Activated CD4-positive, alpha-beta T cell treated with anti-CD3 and anti-CD28 coated beads for 36 hours (primary cell): Measurements from ENCODE around the gene SERGEF. TPM values are rescaled to one million over a fixed set of nuclear protein-coding genes. Genes with fewer than 3 reads are reported as not detected.

Source experiments
- ATAC-seq: fragments of 200-7000 bp; cut with Tn5 transposase; one replicate; pipeline ENCODE4 v1.10.0; 2021; ENCODE audit warnings: mild to moderate bottlenecking, moderate library complexity
- CTCF ChIA-PET: fragments of 350-600 bp; sonication (Branson Sonifier 250); formaldehyde crosslinking; loops from one replicate; lab custom pipeline; 2021; ENCODE audit warnings: antibody characterized with exemption; lab: Charles Lee
- POLR2A ChIA-PET: fragments of 350-600 bp; sonication (Branson Sonifier 250); formaldehyde crosslinking; loops from one replicate; lab custom pipeline; 2021; ENCODE audit warnings: antibody characterized with exemption, inconsistent platforms; lab: Charles Lee
- DNase-seq: peaks from one replicate; pipeline ENCODE4 v3.0.0-alpha.2; 2020
- H3K27ac Mint-ChIP-seq: one replicate; pipeline ENCODE4 v1.8.0; 2021; ENCODE audit warnings: mixed read lengths
- H3K27me3 Mint-ChIP-seq: one replicate; pipeline ENCODE4 v1.8.0; 2021; ENCODE audit warnings: mixed read lengths
- H3K36me3 Mint-ChIP-seq: one replicate; pipeline ENCODE4 v1.8.0; 2021; ENCODE audit warnings: low read depth, mixed read lengths
- H3K4me1 Mint-ChIP-seq: one replicate; pipeline ENCODE4 v1.8.0; 2021; ENCODE audit warnings: mixed read lengths
- H3K4me3 Mint-ChIP-seq: one replicate; pipeline ENCODE4 v1.8.0; 2021; ENCODE audit warnings: mild to moderate bottlenecking, moderate library complexity, mixed read lengths
- H3K9me3 Mint-ChIP-seq: one replicate; pipeline ENCODE4 v1.8.0; 2021; ENCODE audit warnings: low read depth, mixed read lengths
- intact Hi-C, 2 experiments: fragments of 100-400 bp; cut with DNase I in 1 of 2; cut with micrococcal nuclease in 1 of 2; formaldehyde crosslinking; loops; one replicate each; pipeline versions ENCODE4 v1.14.2 to v1.15.1; 2022 to 2024; cut with DNase I, micrococcal nuclease
- total RNA-seq, 2 experiments: library from RNA; stranded (reverse); gene quantifications; one replicate each; pipeline ENCODE4 v1.2.3, GENCODE V29; 2021

The SERGEF gene
- total RNA-seq, 2 experiments from 2014 or later, result 47.5 to 57.5 TPM

GRCh38 chr11:17752144-17752543 is 260.7 kb downstream of the SERGEF start:
- H3K27me3 Mint-ChIP-seq, result peaks cover 7% of the 10 kb centered on the region
- no peak overlapping the region for H3K4me3 Mint-ChIP-seq
- intact Hi-C loops, result no loop called here
- H3K27ac Mint-ChIP-seq, result no peak overlapping the region
- H3K4me1 Mint-ChIP-seq, result no peaks in the 10 kb centered on the region
- H3K36me3 Mint-ChIP-seq, result no peaks in the 10 kb centered on the region
- CTCF ChIA-PET, result interaction anchor here (0.8 to 1.4 kb wide), 4 partner anchors 21 to 226 kb away, joined by 3 to 4 read pairs (median 3); no protein-coding TSS in a partner anchor
- ATAC-seq (no peak), DNase-seq (no peak)
- POLR2A ChIA-PET, result no interaction called here
- no peaks in the 10 kb centered on the region for H3K9me3 Mint-ChIP-seq

- Mint-ChIP-seq H3K4me1 (no peaks in the 10 kb centered on the region), H3K36me3 (no peaks in the 10 kb centered on the region), H3K27me3 (peaks cover 7% of the 10 kb centered on the region), H3K4me3 (no peak overlapping the region), H3K27ac (no peak overlapping the region), H3K9me3 (no peaks in the 10 kb centered on the region)
- DNase-seq (no peak), ATAC-seq (no peak)
- POLR2A ChIA-PET, result no interaction called here
- CTCF ChIA-PET, result interaction anchor here (0.8 to 1.0 kb wide), 3 partner anchors 72 to 227 kb away, joined by 3 read pairs; no protein-coding TSS in a partner anchor
- intact Hi-C loops, result no loop called here
Measured at GRCh38 chr11:17751558-17751957, 261.3 kb downstream of the SERGEF start.

GRCh38 chr11:17750801-17751165 is 262.1 kb downstream of the SERGEF start:
- Mint-ChIP-seq H3K27me3 (peaks cover 10% of the 10 kb centered on the region), H3K4me3 (no peak overlapping the region), H3K27ac (no peak overlapping the region), H3K9me3 (no peaks in the 10 kb centered on the region), H3K36me3 (no peaks in the 10 kb centered on the region), H3K4me1 (no peaks in the 10 kb centered on the region)
- no peak for DNase-seq
- POLR2A ChIA-PET, result no interaction called here
- ATAC-seq, result no peak
- intact Hi-C loops, result no loop called here
- CTCF ChIA-PET, result no interaction called here

- ATAC-seq, result no peak
- Mint-ChIP-seq H3K4me1 (no peaks in the 10 kb centered on the region), H3K9me3 (no peaks in the 10 kb centered on the region), H3K27ac (no peak overlapping the region), H3K36me3 (no peaks in the 10 kb centered on the region), H3K27me3 (peaks cover 7% of the 10 kb centered on the region), H3K4me3 (no peak overlapping the region)
- ChIA-PET CTCF (no interaction called here), POLR2A (no interaction called here)
- no peak for DNase-seq
- intact Hi-C loops, result no loop called here
Measured at GRCh38 chr11:17750013-17750800, 262.6 kb downstream of the SERGEF start.

GRCh38 chr11:17748761-17749721 is 263.8 kb downstream of the SERGEF start:
- no peak overlapping the region for H3K27ac Mint-ChIP-seq
- no peaks in the 10 kb centered on the region for H3K4me1 Mint-ChIP-seq
- H3K36me3 Mint-ChIP-seq, result no peaks in the 10 kb centered on the region
- DNase-seq (no peak), ATAC-seq (no peak)
- peaks cover 7% of the 10 kb centered on the region for H3K27me3 Mint-ChIP-seq
- H3K4me3 Mint-ChIP-seq, result no peak overlapping the region
- ChIA-PET POLR2A (no interaction called here), CTCF (no interaction called here)
- intact Hi-C loops, result no loop called here
- H3K9me3 Mint-ChIP-seq, result no peaks in the 10 kb centered on the region

- H3K4me3 Mint-ChIP-seq, result no peak overlapping the region
- H3K9me3 Mint-ChIP-seq, result no peaks in the 10 kb centered on the region
- ChIA-PET POLR2A (no interaction called here), CTCF (no interaction called here)
- ATAC-seq, result no peak
- peaks cover 7% of the 10 kb centered on the region for H3K27me3 Mint-ChIP-seq
- no peaks in the 10 kb centered on the region for H3K4me1 Mint-ChIP-seq
- H3K27ac Mint-ChIP-seq, result no peak overlapping the region
- no peaks in the 10 kb centered on the region for H3K36me3 Mint-ChIP-seq
- intact Hi-C loops, result no loop called here
- DNase-seq, result no peak
Measured at GRCh38 chr11:17748044-17748443, 264.8 kb downstream of the SERGEF start.

GRCh38 chr11:17747131-17747955 is 265.5 kb downstream of the SERGEF start:
- no peak for DNase-seq
- ChIA-PET POLR2A (no interaction called here), CTCF (interaction anchor here (0.6 kb wide), 2 partner anchors 89 to 465 kb away, joined by 3 read pairs; no protein-coding TSS in a partner anchor)
- intact Hi-C loops, result no loop called here
- Mint-ChIP-seq H3K27me3 (peaks cover 7% of the 10 kb centered on the region), H3K36me3 (no peaks in the 10 kb centered on the region), H3K9me3 (no peaks in the 10 kb centered on the region), H3K4me3 (no peak overlapping the region), H3K4me1 (no peaks in the 10 kb centered on the region), H3K27ac (no peak overlapping the region)
- no peak for ATAC-seq

- Mint-ChIP-seq H3K9me3 (no peaks in the 10 kb centered on the region), H3K27me3 (peaks cover 4% of the 10 kb centered on the region), H3K4me3 (no peak overlapping the region), H3K36me3 (no peaks in the 10 kb centered on the region), H3K27ac (no peak overlapping the region), H3K4me1 (no peaks in the 10 kb centered on the region)
- CTCF ChIA-PET, result interaction anchor here (0.6 kb wide), 1 partner anchor 37 kb away, joined by 4 read pairs; no protein-coding TSS in a partner anchor
- DNase-seq (no peak), ATAC-seq (no peak)
- intact Hi-C loops, result no loop called here
- POLR2A ChIA-PET, result no interaction called here
Measured at GRCh38 chr11:17746096-17746495, 266.8 kb downstream of the SERGEF start.

- Mint-ChIP-seq H3K36me3 (no peaks in the 10 kb centered on the region), H3K27me3 (peaks cover 6% of the 10 kb centered on the region), H3K9me3 (no peaks in the 10 kb centered on the region), H3K4me3 (no peak overlapping the region), H3K4me1 (no peaks in the 10 kb centered on the region), H3K27ac (no peak overlapping the region)
- CTCF ChIA-PET, result no interaction called here
- no peak for DNase-seq
- intact Hi-C loops, result no loop called here
- POLR2A ChIA-PET, result no interaction called here
- ATAC-seq, result no peak
Measured at GRCh38 chr11:17745023-17745772, 267.6 kb downstream of the SERGEF start.

- Mint-ChIP-seq H3K36me3 (no peaks in the 10 kb centered on the region), H3K4me3 (no peak overlapping the region), H3K27me3 (peaks cover 7% of the 10 kb centered on the region), H3K4me1 (no peaks in the 10 kb centered on the region), H3K27ac (no peak overlapping the region), H3K9me3 (no peaks in the 10 kb centered on the region)
- ChIA-PET POLR2A (no interaction called here), CTCF (interaction anchor here (1.6 kb wide), 1 partner anchor 13 kb away, joined by 14 read pairs; no protein-coding TSS in a partner anchor)
- intact Hi-C loops, result no loop called here
- no peak for DNase-seq
- ATAC-seq, result no peak
Measured at GRCh38 chr11:17744151-17744940, 268.5 kb downstream of the SERGEF start.
